ENCODE measurements around the gene SEPTIN1.

SEPTIN1 gene, protein sequence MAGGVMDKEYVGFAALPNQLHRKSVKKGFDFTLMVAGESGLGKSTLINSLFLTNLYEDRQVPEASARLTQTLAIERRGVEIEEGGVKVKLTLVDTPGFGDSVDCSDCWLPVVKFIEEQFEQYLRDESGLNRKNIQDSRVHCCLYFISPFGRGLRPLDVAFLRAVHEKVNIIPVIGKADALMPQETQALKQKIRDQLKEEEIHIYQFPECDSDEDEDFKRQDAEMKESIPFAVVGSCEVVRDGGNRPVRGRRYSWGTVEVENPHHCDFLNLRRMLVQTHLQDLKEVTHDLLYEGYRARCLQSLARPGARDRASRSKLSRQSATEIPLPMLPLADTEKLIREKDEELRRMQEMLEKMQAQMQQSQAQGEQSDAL

DNA sequence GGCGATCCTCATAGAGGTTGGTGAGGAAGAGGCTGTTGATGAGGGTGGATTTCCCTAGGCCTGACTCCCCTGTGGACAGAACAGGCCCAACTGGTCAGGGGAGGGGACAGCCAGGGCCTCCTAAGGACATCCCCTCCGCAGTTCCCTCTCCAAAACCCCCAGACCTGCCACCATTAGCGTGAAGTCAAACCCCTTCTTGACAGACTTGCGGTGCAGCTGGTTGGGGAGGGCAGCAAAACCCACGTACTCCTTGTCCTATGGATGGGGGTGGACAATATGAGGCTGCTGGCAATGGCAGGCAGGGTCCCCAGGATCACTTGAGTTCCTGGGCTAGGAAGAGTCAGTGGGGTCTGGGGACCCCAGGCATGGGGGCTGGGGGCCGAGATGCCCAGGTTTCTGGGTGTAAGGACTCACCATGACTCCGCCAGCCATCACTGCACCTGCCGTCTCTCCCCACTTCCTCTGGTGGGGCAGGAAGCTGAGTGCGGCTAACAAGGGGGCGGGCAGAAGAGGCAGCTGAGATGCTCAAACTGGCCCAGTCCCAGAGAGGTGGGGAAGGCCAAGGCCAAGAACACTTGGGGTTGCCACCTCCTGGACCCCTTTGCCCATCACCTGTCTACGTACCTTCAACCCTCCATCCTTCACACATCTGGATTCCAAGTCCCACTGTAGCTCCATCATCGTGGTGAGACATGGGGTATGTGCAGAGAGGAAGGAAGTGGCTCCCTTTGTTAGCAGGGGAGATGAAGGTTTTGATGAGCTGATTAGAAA, at the start of gene SEPTIN1:
SEPTIN1 (minus strand) TSS at position 451 of the 771 bp plus-strand sequence; CDS start at position 432, 19 bp downstream.
- DNase-seq, result no peak

DNA sequence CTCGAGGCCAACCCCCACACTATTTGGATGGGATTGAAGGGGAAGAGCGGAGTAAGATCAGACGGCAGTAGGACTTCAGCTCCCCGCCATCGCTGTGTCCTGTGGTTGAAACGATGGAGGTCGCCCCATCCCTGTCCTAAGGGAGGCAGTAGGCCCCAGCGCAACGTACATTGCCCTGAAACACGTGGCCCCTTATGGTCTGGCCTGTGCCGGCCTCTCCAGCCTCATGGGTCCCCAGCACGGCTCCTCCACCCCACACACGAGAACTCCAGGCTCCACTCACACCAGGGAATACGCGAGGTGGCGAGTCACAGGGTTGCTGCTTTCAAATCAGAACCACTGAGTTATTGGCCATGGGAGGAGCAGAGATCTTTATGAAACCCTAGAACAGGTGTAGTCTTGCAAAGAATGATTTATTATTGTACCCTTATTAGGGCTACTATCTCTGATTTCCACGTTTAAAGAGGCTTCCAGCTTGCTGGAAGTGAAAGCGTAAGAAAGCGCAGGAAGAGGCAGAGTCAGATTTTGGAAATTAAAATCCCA, 48.1 kb upstream of the SEPTIN1 start:
- no peak for DNase-seq

DNA sequence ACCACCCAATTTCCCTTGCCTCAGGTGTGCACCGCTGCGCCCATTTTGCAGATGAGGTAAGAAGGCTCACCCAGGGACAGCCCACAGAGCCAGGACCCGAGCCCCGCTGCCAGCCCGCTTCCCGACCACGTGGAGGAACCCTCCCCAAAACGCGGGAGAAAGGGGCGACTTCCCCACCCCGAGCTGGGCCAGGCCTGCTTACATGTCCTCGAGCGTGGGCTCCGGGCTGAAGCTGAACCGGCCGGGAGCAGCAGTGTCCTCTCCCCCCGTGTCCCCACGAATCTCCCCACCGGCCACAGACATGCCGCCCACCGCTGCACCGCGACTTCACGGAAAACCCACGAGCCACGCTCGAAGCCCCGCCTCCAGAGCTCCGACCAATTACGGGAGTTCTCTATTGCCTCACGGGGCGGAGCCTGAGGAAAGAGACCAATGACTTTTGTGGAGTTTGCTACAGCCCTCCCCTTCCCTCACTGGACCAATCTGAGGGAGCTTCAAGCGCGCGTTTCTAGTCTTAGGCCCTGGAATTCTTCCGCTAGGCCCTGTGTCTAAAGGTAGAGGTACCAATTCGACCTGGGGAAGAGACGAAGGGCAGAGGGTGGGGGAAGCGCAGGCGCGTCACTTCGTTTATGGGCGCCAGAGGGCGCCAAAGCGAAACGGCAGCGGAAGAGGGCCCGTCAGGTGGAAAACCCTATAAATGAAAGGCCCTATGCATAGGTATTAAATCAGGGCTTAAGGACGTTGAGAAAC, 47.5 kb upstream of the SEPTIN1 start, which contains the start of gene DCTPP1:
DCTPP1 (minus strand) TSS at position 353 of the 750 bp plus-strand sequence; CDS start at position 303, 50 bp downstream.
- peak; percentile 98 for DNase-seq

DNA sequence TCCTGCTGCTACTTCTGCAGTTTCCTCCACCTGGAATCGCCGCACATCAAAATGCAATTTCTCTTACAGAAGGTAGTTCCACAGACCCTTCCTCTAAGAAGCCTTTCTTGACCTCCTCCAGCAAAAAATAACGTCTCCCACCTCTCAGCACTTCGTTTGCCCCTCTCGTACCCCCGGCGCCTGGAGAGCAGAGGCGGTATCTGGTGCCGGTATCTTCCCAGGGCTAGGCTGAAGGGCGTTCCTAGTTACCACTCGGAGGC, 47.0 kb upstream of the SEPTIN1 start:
- DNase-seq, result no peak

DNA sequence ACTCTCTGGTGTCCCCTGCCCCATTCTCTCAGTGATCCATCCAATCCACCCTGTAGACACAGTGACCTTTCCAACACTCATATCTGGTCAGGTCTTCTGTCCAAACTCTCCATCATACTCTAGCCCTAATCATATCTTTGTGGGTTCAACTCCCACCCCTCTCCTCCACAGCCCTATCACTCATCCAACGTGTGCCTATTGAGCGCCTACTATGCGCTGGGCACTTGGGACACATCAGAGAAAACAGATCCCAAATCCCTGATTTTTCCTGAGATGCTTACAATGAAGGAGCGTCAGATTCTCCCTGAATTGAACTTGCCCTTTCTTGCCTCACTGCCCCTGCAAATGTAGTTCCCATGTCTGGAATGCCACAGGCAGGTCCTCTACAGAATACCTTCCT, 45.7 kb upstream of the SEPTIN1 start:
- no peak for DNase-seq

DNA sequence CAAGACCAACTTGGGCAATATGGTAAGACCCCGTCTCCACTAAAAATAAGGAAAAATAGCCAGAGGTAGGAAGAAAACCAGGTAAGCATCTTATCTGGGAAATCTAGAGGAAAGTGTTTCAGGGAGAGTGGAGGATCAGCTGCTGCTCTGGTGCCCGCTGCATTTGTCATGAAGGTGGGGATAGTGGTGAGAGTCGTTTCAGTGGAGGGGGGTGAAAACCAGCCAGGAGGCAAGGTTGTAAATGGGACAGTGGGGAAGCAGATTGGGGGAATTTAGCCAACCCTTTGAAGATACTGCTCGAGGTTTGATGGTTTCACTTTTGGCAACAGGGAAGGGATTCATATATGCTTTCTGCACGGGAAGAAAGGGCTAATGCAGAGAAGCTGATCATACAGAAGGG, 38.6 kb upstream of the SEPTIN1 start:
- DNase-seq, result no peak

DNA sequence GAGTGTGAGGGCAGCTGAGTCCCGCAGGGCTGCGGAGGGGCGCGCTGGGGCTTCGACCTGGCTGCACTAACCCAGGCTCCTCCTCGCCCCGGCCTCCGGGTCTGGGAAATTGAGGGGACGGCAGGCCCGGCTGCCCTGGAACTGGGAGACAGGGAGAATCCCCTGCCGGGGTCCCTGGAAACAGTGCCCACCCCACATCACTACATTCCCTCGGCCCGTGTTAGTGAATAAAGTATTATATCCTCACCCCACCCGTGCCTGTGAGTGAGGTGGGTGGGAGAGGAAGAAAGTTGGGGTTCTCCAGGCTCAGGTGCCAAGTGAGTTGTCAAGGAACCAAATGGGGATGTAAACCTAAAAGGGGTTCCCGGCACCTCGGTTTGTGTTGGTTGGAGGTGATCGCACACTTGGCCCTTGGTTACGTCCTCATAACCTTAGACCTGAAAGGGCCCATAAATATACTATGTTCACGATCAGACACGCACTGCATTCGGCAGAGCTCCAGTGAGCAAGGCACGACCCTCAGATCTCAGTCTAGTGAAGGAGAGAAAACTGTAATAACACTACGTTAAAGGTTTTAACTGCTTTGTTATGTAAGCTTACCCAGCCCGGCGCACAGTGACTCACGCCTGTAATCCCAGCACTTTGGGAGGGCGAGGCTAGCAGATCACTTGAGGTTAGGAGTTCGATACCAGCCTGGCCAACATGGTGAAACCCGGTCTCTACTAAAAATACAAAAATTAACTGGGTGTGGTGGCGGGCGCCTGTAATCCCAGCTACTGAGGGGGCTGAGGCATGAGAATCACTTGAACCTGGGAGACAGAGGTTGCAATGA, 36.2 kb upstream of the SEPTIN1 start:
- DNase-seq, result no peak

DNA sequence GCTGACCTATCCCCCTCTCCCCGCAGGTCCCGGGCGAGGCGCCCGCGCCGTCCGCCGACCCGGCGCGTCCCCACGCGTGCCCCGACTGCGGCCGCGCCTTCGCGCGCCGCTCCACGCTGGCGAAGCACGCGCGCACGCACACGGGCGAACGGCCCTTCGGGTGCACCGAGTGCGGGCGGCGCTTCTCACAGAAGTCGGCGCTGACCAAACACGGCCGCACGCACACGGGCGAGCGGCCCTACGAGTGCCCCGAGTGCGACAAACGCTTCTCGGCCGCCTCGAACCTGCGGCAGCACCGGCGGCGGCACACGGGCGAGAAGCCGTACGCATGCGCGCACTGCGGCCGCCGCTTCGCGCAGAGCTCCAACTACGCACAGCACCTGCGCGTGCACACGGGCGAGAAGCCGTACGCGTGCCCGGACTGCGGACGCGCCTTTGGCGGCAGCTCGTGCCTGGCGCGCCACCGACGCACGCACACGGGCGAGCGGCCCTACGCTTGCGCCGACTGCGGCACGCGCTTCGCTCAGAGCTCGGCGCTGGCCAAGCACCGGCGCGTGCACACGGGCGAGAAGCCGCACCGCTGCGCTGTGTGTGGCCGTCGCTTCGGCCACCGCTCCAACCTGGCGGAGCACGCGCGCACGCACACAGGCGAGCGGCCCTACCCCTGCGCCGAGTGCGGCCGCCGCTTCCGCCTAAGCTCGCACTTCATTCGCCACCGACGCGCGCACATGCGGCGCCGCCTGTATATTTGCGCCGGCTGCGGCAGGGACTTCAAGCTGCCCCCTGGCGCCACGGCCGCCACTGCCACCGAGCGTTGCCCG, 35.4 kb upstream of the SEPTIN1 start:
- DNase-seq, result peak; percentile 96

DNA sequence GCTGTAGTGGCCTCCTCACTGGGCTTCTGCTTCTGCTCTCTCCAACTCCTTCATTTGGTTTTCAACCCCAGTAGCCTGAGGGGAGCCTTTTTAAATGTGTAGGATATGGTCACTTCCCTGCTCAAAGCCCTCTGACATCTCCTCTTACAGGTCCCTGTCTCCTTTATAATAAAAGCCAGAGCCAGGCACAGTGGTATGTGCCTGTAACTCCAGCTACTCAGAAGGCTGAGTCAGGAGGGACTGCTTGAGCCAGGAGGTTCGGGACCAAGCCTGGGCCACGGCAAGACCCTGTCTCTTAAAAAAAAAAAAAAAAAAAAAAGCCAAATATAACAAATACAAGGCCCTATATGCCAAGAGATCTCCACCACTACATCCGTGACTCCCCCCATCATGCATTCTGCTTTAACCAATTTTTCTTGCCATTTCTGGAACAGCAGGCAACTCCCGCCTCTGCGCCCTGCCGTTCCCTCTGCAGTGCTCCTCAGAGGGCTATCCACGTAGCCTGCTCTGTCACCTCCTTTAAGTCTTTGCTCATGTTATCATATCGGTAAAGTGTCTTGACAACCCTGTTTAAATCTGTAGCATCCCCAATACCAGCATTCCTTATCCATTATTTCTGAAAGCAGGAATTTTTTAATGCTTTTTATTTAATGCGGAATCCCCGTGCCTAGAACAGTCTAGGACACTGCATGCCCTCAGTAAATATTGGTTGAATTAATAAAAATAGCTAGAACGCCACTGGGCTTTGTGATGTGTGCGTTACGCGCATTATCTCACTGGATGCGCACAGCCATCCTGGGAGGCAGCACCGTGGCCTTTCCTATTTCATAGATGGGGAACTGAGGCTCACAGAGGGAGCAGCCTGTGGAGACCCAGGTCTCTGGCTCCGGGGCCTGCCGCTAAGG, 34.5 kb upstream of the SEPTIN1 start:
- DNase-seq, result peak; percentile 60

DNA sequence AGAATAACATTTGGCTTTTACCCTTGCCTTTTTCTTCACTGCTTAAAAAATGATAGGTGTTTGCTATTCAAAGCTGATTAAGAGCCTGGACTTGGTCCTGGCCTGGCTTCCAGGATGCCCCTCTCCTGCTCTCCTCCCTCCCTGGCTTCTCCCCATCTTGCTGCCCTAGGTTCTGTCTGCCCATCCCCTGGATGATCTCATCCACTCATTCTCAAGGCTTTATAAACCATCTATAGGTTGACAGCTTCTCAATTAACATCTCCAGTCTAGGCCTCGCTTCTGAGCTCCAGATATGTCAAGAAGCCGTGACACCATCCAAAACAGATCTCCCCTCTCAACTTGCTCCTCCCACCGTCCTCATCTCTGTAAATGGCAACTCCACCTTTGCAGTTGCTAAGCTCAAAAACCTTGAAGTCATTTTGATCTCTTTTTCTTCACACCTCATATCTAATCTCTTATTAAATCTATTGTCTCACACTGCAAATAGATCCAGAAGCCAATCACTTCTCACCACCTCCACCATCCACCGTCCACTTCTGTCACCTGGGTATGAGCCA, 33.8 kb upstream of the SEPTIN1 start:
- no peak for DNase-seq

DNA sequence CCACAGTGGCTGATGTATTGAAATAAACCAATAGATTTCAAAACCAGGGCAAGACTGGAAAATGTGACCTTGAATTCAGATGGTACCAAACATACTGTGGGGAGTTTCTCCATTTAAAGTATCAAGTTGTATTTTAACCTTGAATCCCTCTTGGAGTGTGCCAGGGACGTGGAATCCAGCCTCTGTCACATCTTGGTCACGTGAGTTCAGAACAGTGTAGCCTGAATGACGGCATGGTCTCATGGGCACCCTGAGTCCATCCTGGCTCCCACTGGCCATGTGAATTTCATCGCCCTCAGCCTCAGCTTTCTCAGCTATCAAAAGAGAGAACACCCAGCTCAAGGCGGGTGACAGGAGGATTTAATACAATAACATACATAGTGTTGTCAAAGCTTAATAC, 31.8 kb upstream of the SEPTIN1 start:
- no peak for DNase-seq

DNA sequence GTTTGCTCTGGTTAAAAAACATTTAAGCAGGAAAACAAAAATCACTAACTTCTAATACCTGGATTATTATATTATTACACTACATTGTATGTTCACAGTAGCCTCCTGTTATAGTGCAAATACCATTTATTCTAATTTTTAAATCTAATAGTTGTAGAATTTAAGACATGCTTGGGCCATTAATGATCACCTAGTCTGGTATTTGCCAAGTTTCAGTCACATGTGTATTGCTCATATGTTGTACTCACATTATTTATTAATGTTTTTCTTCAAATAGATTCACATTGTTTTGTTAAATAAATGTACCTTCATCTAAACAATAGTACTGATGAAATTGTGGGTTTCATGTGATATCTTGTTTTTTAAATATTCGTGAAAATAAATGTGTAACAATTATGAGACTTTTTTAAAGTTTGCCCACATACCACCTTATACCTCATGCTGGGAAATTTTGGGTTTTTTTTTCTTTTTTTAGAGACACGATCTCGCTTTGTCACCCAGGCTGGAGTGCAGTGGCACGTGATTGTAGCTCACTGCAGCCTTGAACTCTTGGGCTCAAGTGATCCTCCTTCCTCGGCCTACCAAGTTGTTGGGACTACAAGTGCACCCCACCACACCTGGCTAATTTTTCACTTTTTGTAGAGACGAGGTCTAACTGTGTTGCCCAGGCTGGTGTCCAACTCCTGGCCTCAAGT, 30.9 kb upstream of the SEPTIN1 start:
- DNase-seq, result no peak

DNA sequence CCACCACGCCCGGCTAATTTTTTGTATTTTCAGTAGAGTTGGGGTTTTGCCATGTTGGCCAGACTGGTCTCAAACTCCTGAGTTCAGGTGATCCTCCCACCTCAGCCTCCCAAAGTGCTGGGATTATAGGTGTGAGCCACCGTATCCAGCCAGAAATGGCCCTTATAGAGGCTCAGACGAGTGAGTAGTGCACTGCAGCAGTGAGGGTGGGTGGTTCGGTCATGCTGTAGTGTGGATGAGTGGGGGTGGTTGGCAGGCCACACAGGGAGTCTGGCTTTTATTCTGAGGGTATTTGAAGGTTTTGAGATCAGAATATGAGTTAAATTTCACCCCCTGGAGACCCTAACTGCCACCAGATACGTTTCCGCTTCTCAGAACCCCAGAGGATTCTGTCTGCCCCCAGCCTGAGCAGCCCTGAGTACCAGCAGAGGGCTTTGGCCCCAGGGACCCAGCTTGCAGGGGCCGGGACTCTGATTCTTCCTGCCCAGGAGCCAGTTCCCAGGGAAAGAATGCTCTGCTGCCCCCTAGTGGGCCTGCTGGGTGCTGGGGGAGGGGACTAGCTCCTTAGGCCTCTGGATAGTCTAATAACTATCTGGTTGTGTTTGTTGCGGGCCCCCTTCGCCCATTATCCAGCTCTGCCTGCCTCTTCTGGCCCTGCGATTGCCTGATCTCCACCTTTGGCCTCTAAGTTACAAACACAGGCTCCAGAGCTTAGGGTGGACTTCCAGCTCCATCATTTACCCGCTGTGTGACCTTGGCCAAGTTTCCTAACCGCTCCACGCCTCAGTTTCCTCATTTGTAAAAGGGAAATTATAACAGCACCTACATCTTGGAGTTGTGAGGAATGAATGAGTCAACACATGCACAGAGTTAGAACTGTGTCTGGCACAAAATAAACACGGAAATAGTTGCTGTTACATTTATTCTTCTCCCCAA, 27.0 kb upstream of the SEPTIN1 start:
- peak; percentile 97 for DNase-seq

DNA sequence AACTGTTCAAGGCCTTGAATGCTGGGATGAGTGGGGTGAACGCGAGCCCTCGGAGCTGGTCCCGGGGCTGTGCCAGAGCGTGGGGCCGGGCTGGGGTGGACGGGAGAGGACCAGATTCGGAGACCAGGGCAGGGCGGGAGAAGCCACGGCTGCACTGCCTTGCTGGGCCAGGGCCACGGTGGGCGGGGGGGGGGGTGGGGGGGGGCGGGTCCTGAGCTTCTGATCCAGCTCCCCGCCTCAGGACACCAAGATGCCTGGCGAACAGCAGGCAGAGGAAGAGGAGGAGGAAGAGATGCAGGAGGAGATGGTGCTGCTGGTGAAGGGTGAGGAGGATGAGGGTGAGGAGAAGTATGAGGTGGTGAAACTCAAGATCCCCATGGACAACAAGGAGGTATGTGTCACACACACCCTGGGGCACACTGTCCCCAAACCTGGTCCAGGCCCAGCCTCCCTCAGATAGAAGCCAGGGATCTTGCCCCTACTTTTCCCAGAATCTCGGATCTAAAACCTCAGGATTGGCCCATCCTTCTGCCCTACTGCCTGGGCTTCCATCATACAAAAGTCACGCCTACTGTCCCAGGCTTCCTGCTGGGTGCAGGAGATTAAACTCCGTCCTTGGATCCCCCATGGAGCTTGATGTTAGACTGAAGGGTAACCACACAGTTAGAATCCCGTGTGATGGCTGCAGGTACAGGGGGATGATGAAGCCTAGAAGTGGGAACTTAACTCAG, 25.6 kb upstream of the SEPTIN1 start:
- DNase-seq, result no peak

DNA sequence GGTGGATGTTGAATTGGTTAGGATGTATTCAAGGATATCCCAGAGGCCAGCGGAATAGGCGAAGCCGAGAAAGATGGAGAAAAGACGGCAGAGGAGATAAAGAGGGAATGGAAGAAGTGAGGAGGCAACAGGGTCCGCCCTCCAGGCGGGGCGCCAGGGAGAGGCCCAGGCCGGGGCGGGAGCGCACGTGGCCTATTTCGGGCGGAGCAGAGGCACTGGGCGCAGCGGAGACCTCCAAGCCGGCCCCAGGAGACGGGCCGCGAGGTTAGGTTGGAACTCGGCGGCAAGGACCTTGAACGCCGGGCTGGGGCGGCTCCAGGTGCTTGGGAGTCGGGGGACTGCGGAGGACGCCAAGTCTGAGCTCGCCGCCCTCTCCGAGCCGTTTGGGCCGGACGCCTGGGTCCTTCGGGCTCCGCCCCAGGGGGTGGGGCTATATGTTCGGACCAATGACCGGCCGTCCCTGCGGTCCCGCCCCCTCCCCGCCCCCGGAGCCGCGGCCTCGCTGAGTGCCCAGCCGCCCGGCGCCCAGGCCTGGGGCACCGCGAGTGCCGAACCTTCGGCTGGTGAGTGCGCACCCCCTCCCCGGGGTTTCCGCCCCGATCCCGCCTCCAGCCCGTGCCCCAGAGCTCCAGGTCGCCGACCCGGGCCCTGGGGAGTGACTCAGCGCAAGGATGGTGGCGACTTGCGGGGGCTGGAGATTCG, 24.9 kb upstream of the SEPTIN1 start, which contains the start of gene ZNF771:
ZNF771 (plus strand) TSS at position 505 of the 702 bp plus-strand sequence. CDS start 448 bp downstream, outside the sequence.
- peak; percentile 96 for DNase-seq

DNA sequence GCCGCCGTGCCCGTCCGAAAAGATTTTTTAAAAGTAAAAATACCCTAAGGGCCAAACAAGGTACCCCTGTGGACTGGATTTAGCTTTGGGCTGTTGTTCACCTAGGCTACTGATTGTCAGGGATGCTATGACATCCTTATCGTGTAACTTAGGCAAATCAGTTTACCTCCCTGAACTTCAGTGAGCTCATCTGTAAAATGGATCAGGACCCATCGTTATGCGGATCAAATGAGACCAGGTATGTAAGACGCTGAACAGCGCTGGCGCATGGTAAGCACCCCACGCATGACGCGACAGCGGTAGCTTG, 24.4 kb upstream of the SEPTIN1 start:
- DNase-seq, result no peak

Measured in eye (tissue), 1 donor.